ENCODE results near the gene ZNF184. TPM values are rescaled to one million over a fixed set of nuclear protein-coding genes. Genes with fewer than 3 reads are reported as not detected.
A peak's percentile ranks its signal among the peaks of the same experiment; 100 is the strongest.

The ZNF184 gene
- total and polyA plus RNA-seq, 9 of the 15 experiments (the other 6 are each of a cell fraction or from before 2014, with no cell fraction given): 7.6 to 22.2 (median 12.8) TPM

DNA sequence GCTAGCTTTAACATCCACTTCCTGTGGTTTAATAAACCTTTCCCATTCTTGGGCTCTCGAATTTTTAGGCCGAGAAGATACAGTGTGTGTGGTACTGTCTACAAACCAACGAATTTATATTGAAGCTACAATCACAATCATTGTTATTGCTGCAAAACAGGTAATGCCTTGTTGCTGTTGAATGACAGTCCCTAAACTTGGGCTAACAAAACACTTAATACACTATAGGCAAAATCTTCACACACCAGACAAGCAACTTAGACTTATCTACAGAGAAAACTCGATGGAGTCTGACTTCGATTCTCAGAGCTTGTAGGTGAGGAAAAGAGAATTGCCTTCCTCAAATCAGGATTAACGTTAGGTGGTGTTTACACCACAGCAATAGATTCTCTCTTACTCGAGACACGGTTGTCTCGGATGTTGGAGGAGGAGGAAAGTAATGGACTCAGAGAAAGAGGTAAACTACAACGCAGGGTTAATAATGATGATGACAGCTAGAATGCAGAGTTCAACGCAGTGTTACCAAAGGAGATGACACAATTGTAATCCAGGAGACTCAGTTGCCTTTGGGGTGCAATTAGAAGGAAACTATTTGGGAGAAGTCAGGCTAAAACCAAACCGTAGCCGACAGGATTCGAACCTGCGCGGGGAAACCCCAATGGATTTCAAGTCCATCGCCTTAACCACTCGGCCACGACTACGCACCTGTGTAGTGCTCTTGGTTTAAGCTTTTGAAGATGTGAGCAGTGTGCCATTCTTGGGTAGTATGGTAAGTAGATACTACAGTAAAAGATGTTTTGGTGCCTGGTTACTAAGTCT is 32.5 kb upstream of the ZNF184 start (continued):
- TF ChIP-seq XRCC5 (IDR thresholded peaks at IDR 0.05; ENCODE audit: low read depth, low read length) (peak; percentile 69; the same call in 1 of the 2 replicates), FOXK1 (CRISPR knock-in tag; IDR thresholded peaks at IDR 0.05; ENCODE audit: borderline replicate concordance) (peak; percentile 87; the same call in 1 of the 2 replicates), STAT5B (CRISPR knock-in tag; IDR thresholded peaks at IDR 0.05) (no peak), MEF2A (IDR thresholded peaks at IDR 0.05; ENCODE audit: control insufficient read depth, low read depth, low read length) (no peak), ZBTB1 (CRISPR knock-in tag; IDR thresholded peaks at IDR 0.05; ENCODE audit: borderline replicate concordance, low read depth) (no peak), SREBF2 (CRISPR knock-in tag; IDR thresholded peaks at IDR 0.05) (no peak), KAT2B (IDR thresholded peaks at IDR 0.05; ENCODE audit: low read depth, low read length) (no peak), ZNF124 (CRISPR knock-in tag; IDR thresholded peaks at IDR 0.05) (no peak), CCAR2 (IDR thresholded peaks at IDR 0.05; ENCODE audit: low read depth, low read length) (no peak), LEF1 (IDR thresholded peaks at IDR 0.05) (peak; percentile 57; the same call in 1 of the 2 replicates), PYGO2 (tag; IDR thresholded peaks at IDR 0.05) (no peak), NCOA6 (IDR thresholded peaks at IDR 0.05) (no peak), BDP1 (IDR thresholded peaks at IDR 0.05; ENCODE audit: insufficient read depth, insufficient read length) (peak; percentile 98)
- TF ChIP-seq, protein P1, sequence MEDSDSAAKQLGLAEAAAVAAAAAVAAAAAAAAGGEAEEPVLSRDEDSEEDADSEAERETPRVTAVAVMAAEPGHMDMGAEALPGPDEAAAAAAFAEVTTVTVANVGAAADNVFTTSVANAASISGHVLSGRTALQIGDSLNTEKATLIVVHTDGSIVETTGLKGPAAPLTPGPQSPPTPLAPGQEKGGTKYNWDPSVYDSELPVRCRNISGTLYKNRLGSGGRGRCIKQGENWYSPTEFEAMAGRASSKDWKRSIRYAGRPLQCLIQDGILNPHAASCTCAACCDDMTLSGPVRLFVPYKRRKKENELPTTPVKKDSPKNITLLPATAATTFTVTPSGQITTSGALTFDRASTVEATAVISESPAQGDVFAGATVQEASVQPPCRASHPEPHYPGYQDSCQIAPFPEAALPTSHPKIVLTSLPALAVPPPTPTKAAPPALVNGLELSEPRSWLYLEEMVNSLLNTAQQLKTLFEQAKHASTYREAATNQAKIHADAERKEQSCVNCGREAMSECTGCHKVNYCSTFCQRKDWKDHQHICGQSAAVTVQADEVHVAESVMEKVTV (CRISPR knock-in tag; IDR thresholded peaks at IDR 0.05): no peak
- TF ChIP-seq, protein P2, sequence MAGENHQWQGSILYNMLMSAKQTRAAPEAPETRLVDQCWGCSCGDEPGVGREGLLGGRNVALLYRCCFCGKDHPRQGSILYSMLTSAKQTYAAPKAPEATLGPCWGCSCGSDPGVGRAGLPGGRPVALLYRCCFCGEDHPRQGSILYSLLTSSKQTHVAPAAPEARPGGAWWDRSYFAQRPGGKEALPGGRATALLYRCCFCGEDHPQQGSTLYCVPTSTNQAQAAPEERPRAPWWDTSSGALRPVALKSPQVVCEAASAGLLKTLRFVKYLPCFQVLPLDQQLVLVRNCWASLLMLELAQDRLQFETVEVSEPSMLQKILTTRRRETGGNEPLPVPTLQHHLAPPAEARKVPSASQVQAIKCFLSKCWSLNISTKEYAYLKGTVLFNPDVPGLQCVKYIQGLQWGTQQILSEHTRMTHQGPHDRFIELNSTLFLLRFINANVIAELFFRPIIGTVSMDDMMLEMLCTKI (IDR thresholded peaks at IDR 0.05; ENCODE audit: partially characterized antibody): no peak
- TF ChIP-seq, protein P3, sequence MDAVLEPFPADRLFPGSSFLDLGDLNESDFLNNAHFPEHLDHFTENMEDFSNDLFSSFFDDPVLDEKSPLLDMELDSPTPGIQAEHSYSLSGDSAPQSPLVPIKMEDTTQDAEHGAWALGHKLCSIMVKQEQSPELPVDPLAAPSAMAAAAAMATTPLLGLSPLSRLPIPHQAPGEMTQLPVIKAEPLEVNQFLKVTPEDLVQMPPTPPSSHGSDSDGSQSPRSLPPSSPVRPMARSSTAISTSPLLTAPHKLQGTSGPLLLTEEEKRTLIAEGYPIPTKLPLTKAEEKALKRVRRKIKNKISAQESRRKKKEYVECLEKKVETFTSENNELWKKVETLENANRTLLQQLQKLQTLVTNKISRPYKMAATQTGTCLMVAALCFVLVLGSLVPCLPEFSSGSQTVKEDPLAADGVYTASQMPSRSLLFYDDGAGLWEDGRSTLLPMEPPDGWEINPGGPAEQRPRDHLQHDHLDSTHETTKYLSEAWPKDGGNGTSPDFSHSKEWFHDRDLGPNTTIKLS (IDR thresholded peaks at IDR 0.05; ENCODE audit: borderline replicate concordance, low read depth): peak; percentile 14; the same call in 1 of the 2 replicates
- TF ChIP-seq, protein P4, sequence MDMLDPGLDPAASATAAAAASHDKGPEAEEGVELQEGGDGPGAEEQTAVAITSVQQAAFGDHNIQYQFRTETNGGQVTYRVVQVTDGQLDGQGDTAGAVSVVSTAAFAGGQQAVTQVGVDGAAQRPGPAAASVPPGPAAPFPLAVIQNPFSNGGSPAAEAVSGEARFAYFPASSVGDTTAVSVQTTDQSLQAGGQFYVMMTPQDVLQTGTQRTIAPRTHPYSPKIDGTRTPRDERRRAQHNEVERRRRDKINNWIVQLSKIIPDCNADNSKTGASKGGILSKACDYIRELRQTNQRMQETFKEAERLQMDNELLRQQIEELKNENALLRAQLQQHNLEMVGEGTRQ (CRISPR knock-in tag; IDR thresholded peaks at IDR 0.05): no peak
- TF ChIP-seq, protein P5, sequence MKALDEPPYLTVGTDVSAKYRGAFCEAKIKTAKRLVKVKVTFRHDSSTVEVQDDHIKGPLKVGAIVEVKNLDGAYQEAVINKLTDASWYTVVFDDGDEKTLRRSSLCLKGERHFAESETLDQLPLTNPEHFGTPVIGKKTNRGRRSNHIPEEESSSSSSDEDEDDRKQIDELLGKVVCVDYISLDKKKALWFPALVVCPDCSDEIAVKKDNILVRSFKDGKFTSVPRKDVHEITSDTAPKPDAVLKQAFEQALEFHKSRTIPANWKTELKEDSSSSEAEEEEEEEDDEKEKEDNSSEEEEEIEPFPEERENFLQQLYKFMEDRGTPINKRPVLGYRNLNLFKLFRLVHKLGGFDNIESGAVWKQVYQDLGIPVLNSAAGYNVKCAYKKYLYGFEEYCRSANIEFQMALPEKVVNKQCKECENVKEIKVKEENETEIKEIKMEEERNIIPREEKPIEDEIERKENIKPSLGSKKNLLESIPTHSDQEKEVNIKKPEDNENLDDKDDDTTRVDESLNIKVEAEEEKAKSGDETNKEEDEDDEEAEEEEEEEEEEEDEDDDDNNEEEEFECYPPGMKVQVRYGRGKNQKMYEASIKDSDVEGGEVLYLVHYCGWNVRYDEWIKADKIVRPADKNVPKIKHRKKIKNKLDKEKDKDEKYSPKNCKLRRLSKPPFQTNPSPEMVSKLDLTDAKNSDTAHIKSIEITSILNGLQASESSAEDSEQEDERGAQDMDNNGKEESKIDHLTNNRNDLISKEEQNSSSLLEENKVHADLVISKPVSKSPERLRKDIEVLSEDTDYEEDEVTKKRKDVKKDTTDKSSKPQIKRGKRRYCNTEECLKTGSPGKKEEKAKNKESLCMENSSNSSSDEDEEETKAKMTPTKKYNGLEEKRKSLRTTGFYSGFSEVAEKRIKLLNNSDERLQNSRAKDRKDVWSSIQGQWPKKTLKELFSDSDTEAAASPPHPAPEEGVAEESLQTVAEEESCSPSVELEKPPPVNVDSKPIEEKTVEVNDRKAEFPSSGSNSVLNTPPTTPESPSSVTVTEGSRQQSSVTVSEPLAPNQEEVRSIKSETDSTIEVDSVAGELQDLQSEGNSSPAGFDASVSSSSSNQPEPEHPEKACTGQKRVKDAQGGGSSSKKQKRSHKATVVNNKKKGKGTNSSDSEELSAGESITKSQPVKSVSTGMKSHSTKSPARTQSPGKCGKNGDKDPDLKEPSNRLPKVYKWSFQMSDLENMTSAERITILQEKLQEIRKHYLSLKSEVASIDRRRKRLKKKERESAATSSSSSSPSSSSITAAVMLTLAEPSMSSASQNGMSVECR (CRISPR knock-in tag; IDR thresholded peaks at IDR 0.05): no peak

All from K562 (cell line).